MV-4-11 (cell line): Measurements from ENCODE around the gene CAPSL.
A peak's percentile ranks its signal among the peaks of the same experiment; 100 is the strongest.
"Not testable (repeated sequence)": the region's sequence is repeated elsewhere in the genome, so short reads cannot be mapped to it uniquely, and the experiment has no call there.

ENCODE experiments used
- DNase-seq: peaks from one replicate; lab custom pipeline; 2025; lab: John Stamatoyannopoulos, UW

Gene CAPSL

DNA sequence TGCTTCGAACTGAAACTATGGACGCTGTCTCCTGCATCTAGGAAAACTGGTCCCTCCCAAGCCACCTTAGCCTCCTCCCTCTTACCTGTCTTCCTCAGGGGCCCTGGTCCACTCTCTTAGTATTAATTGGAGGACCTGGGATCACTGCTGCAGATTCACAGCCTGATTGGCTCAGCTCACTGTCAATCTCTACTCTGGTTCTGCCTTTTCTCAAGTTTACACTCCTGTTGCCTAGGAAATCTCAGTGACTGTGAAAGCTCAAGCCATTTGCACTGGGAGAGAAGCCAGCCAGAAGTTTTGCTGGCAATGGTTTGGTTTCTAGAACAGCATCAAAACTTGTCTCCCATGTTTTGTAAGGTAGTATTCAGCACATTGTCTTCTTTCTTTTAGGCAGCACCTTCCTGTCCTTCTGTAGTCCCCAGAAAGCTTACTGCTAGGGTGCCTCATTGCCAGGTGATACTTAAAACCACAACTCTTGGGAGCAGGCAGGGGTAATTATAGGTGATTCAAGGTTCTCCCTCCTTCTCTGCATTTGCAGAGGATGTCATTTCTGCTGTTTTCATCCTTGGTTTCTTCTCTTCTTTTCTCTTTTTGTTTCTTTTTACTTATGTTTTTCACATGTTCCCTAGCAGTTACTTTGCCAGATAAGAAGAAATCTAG, at the start of gene CAPSL:
Gene CAPSL, minus strand, starts transcription at position 55 of the 660 bp plus-strand sequence. CDS start 17,502 bp downstream, outside the sequence.
- peak; percentile 10 for DNase-seq

- DNase-seq = no peak
Measured at GRCh38 chr5:35987776-35988175, 49.4 kb upstream of the CAPSL start.

DNA sequence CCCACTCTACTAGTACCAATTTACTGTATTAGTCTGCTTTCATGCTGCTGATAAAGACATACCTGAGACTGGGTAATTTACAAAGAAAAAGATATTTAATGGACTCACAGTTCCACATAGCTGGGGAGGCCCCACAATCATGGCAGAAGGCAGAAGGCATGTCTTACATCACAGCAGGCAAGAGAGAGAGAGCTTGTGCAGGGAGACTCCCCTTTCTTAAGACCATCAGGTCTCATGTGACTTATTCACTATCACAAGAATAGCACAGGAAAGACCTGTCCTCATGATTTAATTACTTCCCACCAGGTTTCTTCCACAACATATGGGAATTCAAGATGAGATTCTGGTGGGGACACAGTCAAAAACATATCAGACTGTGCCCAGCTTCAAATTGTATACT, 41.3 kb upstream of the CAPSL start:
- DNase-seq = peak; percentile 43

GRCh38 chr5:35976859-35977258, 38.4 kb upstream of the CAPSL start:
- not testable (repeated sequence) for DNase-seq

- no peak for DNase-seq
Measured at GRCh38 chr5:35974570-35974969, 36.1 kb upstream of the CAPSL start.

- DNase-seq = no peak
Measured at GRCh38 chr5:35971878-35972210, 33.4 kb upstream of the CAPSL start.

DNA sequence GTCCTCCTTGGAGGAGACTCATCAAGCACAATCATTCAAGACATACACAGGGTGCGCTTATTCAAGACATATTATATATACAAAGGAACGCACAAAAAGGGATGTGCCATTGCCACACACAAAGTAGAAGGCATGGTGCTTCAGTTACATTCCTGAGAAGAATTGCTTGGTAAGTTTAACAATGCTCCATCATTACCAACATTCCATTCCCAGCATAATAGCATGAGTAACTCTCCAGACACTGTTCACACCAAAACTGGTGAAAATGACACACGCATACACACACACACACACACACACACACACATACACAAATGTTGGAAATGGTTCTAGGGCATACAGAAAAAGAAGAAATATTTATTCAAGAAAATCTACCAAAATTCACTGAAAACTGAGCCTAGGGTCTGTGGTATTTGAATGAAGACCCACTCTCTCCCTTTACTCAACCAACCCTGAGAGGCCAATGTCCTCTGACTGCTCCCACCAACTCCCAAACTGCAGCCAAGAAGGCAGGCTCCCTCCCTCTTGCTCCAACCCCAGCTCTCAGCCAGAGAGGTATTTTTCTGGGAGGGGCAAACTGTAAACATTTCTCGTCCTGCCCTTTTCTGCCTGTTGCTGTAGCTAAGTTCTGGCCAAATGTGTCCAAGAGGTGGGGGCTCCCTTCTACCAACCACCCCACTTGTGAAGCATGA, 32.9 kb upstream of the CAPSL start:
- no peak for DNase-seq

GRCh38 chr5:35963381-35963843, 25.0 kb upstream of the CAPSL start:
- peak; percentile 62 for DNase-seq

GRCh38 chr5:35960328-35960727, 21.9 kb upstream of the CAPSL start:
- no peak for DNase-seq

DNA sequence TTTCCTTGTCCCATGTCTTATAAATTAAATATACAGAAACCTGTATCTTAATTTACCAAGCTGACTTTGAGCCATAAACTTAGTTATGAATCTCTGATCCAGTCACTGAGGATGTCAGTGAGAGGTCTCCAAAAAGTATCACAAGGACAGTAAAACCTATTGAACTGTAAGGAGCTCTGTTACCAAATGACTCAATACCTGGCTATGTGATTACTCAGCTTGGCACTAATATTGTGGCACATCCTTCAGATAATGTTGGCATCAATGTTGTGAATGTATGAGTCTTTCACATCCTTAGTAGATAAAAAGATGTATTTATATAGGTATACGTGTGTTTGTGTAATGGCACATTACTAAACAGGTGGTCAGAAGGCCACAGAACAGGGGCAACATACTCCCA, 18.0 kb upstream of the CAPSL start:
- DNase-seq = no peak

GRCh38 chr5:35954175-35954574, 15.8 kb upstream of the CAPSL start:
- DNase-seq = no peak

DNA sequence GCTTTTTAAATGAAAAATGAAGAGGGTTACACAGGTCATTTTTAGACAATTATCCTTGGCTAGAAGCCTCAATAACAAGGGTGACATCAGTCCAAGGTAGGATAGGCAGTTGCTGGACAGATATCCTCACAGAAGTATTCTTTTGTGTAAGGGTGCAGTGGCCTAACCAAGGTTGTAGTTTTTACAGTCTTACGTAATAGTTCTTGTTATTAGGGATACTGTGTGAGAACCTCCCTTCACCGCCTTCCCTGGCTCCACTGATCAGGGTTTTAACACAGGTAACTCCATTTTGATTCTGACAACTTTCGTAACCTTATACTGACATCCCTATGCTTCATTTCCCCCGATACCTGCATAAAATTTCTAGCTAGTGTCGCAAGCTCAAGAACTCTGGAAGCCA, 8.7 kb upstream of the CAPSL start:
- no peak for DNase-seq

- DNase-seq = peak; percentile 22
Measured at GRCh38 chr5:35939639-35940038, 1.2 kb upstream of the CAPSL start.

- peak; percentile 61 for DNase-seq
Measured at GRCh38 chr5:35926389-35927051, 11.9 kb downstream of the CAPSL start.

DNA sequence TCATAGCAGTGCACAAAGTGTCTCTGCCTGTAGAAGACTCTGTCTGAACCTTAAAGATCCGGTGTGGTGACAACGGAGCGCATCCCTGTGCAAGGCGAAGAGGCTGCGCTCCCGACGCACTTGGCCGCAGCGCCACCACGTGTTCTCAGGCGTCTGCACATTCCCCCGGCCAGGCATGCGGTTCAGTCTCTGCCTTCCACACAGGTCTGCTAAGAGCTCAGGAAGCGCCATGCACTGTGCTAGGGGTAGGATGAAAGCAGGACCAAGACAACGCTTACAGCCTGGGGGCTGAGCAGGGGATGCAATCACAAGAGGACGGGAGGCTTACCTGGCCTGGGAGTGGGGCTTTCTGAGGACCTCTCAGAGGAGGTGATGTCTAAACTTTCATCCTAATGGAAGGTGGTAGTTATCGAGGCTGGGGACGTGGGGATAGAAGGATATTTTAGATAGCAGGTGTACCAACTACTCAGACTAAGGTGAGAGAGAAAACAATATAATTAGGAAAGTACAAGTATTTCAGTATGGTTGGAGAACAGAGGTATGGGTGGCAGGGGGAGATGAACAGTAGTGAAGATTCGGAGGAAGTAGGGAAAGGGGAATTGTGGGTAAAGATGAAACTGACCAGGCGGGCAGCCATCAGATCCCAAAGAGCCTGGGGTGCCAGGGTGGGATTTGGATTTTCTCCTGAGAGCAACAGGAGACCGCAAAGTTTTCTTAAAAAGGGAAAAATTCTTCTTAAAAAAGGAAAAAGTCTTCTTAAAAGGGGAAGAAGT, 13.3 kb downstream of the CAPSL start:
- peak; percentile 71 for DNase-seq

GRCh38 chr5:35924122-35924949, 14.1 kb downstream of the CAPSL start:
- no peak for DNase-seq

- DNase-seq = no peak
Measured at GRCh38 chr5:35922468-35922867, 16.0 kb downstream of the CAPSL start.

DNA sequence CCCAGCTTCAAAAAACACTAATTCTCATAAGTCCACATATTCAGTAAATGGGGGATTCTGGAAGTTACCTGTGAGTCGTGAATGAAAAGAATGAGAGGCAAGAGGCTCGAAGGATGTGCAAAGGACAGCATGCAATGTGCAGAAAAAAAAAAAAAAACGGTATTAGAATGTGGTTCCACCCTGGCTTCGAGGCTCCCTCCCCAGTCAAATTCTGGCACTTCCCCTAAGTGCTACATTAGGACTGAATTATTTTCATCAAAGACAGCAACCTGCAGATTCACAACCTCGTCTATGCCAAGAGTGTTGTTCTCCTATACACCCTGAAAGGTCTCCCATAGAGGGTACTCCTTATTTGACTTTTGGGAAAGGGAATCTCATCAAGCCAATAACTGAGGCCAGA, 16.5 kb downstream of the CAPSL start:
- DNase-seq = peak; percentile 26

GRCh38 chr5:35920890-35921289, 17.5 kb downstream of the CAPSL start:
- DNase-seq = no peak

- no peak for DNase-seq
Measured at GRCh38 chr5:35919191-35919590, 19.2 kb downstream of the CAPSL start.

DNA sequence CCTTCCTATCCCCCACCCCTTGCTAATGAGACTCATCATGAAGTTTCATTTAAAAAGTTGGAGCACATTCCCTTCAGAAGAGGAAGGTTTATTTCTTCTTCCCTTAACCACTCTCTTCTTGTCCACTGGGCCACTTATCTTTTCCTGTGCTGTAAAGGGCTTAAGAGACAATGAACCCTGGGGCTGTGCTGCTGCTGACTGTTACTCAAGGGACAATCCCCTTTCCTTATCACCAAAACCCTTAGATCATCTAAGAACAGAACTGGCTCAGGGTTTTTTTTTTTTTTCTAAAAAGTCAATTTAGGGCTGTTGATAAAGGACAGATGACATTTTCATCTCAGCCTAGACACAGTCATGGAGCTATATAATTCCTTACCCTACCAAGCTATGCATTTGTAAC, 29.6 kb downstream of the CAPSL start:
- DNase-seq = no peak

GRCh38 chr5:35908228-35908627, 30.2 kb downstream of the CAPSL start:
- peak; percentile 36 for DNase-seq
